Stimulated activated CD8-positive, alpha-beta memory T cell treated with anti-CD3 and anti-CD28 coated beads, Interleukin-4, amount 100 ng/mL, for 4 hours (primary cell): ENCODE results near the gene IP6K2.

Source experiments
- DNase-seq, 2 donors: peaks; one replicate each; pipeline ENCODE4 v3.0.0-alpha.2; 2020; ENCODE audit warnings: low read depth in 2 of 2, low spot score in 1 of 2

IP6K2 gene

GRCh38 chr3:48690846-48691458, 26.1 kb downstream of the IP6K2 start:
- DNase-seq, result no peak

- no peak for DNase-seq
Observed at GRCh38 chr3:48689384-48689783, 27.6 kb downstream of the IP6K2 start.

GRCh38 chr3:48688737-48689075, 28.3 kb downstream of the IP6K2 start:
- DNase-seq, result no peak

- DNase-seq, result no peak
Observed at GRCh38 chr3:48688032-48688736, 28.8 kb downstream of the IP6K2 start.

DNA sequence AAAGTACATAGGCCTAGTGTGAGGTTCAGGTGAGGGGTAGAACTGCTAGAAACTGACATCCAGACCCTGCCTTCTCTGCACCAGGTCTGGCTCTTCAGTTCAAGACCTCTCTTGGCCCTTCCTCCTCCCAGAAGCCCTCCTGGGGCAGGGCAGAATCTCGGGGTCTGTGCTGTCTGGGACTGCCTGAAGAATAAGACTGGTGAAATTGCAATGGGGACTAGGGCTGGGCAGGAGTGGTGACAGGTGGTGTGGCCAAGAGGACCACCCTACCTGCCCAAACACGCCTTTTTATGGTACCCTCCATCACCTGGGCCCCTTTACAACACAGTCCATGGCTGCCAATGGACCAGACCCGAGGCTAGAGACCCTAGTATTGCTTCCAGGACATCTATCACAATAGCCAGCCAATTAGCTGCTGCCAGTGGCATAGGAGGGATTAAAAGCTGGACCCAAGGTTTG, 29.8 kb downstream of the IP6K2 start:
- no peak for DNase-seq

DNA sequence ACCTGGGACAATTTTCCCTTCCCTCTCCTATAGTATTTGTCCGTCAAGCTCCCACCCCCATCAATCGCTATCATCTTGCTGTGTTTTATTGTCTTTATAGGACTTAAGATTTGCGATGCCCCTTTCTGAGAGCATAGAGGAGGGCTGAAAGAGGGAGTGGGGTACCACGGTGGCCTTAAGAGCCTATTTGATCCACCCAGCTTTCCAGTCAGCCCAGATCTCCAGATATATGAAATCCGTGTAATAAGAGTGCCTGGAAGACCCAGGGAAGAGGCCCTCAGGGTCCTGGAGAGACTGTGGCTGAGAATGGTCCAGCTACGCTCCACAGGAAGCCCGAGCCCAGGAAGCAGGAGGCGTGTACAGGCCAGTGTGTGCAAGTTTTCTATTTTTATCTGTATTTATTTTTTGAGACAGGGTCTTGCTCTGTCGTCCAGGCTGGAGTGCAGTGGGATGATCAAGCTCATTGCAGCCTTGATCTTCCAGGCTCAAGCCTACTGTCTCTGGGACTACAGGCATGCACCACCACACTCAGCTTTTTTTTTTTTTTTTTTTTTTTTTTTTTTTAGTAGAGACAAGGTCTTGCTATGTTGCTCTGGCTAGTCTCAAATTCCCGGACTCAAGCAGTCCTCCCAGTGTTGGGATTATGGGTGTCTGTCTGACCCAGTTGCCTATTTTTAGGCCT, 30.3 kb downstream of the IP6K2 start:
- DNase-seq, result no peak

DNA sequence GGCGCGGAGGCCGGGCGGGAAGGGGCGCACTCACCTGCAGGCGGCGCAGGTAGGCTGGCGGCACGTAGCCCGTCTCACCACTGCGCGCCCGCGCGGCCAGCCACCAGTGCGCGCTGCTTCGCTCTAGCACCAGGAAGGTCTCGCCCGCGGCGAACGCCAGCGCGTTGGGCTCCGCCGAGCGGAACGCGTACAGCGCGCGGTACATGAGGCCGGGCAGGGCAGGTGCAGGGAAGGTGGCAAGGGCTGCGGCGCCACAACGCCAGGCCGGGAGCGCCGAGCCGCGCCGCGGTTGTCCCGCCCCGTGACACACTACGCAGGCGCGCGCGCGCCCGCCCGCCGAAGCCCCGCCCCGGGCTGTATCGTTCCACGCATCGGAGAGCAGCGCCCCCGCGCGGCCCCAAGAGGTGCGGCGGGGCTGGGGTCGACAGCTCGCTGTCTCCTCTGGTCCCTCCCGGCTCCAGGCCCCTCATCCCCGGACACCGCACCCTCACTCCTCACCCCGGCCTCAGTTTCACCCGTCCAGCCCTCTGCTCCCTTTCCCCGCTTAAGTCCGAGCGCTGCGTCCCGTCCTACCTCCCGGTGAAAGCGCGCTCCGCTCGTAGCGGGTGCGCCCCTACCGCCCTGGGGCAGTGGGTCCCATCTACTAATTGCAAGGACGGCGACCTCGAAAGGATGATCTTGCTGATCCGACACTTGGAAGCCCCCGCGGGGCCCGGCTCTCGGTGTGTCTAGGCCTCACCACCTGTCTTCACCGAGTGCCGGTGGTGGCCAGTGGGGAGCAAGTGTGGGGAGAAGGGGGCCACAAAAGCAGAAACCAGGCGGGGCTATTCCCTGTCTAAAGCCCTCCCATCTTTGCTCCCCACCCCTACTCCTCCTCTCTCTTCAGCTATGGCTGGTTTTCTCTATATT, 31.2 kb downstream of the IP6K2 start, which contains the start of gene NCKIPSD:
Gene NCKIPSD, minus strand, starts transcription at position 313 of the 909 bp plus-strand sequence. Its CDS starts 108 bp downstream, at position 205.
- peak; percentile 78 to 79 for DNase-seq

- no peak for DNase-seq
Observed at GRCh38 chr3:48685293-48685602, 31.8 kb downstream of the IP6K2 start.

- no peak for DNase-seq
Observed at GRCh38 chr3:48684480-48685143, 32.4 kb downstream of the IP6K2 start.

DNA sequence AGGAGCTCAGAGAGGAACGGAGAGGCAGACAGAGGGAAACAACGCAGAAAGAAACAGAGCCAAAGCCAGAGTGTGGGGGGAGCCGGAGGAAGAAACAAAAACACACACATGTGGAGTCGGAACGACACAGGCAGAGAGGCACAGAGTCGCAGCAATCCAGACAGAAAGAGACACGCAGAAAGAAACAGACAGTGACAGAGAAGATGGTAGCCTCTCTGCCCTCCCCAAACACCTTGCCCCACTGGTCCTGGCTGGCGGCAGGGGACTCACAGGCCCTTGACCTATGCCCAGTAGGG, 33.0 kb downstream of the IP6K2 start:
- no peak for DNase-seq

DNA sequence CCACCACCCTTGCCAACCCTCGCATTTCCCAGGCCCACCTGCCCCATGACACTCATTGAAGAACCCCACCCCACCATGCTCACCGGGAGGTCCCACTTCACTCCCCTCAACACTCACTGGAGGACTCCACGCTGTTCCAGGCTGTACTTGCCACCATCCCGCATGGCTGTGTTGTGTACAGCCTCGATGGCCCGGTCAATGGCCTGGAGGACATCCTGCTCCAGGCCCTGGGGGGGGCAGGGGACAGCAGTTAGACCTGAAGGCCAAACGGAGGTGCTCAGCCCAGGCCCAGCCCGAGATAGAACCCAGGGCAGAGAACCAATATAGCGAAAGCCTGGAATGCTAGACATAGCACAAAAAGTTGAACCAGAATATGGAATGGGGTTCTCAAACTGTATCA, 34.2 kb downstream of the IP6K2 start:
- DNase-seq, result no peak

- no peak for DNase-seq
Observed at GRCh38 chr3:48681974-48682610, 34.9 kb downstream of the IP6K2 start.

GRCh38 chr3:48681541-48681880, 35.5 kb downstream of the IP6K2 start:
- DNase-seq, result no peak

- no peak for DNase-seq
Observed at GRCh38 chr3:48680811-48681540, 36.0 kb downstream of the IP6K2 start.

- no peak for DNase-seq
Observed at GRCh38 chr3:48679411-48680391, 37.3 kb downstream of the IP6K2 start.

DNA sequence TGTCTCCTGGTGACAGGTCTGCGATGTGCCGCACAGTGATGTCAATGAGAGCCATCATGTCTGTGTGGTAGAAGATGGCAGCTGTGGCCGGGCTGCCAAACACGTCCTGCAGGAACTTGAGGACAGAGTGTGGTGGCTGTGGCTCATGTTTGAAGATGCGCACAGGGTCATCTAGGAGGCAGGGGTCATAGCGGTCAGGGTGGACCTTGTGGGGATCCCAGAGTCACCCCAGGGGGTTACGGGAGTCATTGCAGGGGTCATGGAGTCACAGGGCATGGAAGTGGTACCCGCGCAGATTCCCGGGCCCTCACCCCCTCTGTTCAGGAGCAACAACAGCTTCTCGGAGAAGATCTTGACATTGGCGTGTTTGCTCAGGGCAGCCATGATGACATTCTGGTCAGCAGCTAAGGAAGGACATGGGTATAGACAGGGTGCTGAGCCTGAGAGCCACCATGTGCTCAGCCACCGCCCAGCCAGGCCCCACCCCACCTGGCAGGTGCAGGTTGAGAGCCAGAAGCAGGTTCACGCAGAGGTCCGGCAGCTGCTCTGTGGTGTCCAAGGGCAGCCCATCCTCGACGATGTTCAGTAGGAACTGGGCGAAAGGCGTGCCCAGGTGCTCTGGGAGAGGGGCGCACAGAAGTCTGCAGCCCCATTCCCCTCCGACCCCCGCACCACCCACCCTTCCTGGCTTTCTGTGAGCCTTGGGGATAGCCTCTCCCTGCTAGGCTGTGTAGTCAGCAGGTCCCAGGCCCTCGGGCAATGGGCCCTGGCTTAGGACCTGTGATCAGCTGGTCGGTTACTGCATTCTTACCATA, 38.2 kb downstream of the IP6K2 start:
- DNase-seq, result no peak

DNA sequence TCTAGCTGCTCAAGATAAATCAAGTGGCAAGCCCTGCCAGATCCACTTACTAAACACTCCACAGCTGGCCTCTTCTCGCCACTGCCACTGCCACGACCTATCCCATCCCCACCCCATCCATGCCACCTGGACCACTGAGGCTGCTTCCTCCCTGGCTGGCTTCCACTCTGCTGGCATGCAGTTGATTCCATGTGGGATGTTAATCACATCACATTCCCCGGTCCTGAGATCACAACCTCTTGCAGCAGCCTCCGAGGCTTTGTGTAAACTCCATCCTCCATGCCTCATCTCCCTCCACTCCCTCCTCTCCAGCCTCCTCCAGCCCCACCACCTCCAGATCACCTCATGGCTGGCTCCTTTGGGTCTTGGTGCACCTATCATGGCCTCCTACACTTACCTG, 39.0 kb downstream of the IP6K2 start:
- DNase-seq, result no peak

DNA sequence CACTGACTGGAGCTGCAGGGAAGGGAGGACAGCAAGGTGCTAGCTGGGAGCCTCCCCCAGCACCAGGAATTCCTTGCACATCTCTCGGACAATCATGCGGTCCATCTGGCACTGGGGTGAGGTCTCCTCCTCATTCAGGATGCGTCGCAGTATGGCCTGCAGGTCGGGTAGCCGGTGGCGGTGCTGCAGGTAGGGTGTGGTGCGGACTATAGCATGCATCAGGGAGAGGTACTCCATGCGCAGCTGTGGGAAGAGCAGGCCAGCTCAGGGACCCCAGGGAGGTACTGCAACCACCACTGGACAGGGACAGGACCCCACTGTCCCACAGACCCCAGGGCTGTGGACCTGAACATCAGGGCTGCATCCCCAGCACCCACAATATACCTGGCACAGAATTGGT, 42.5 kb downstream of the IP6K2 start:
- no peak for DNase-seq
